Neutrophil (primary cell): ENCODE measurements around the gene ASIC1.

Experiments used
- H3K27ac ChIP-seq: fragments of 200-600 bp; sonication (generic); 2 replicates; pipeline ENCODE4 v1.5.1; 2016; ENCODE audit warnings: mild to moderate bottlenecking, moderate library complexity
- H3K27me3 ChIP-seq: fragments of 200-600 bp; sonication (generic); 2 replicates; pipeline ENCODE4 v1.6.0; 2016; ENCODE audit warnings: mild to moderate bottlenecking
- H3K36me3 ChIP-seq: fragments of 200-600 bp; sonication (generic); 2 replicates; pipeline ENCODE4 v1.5.1; 2017
- H3K4me1 ChIP-seq, 2 experiments: fragments of 200-600 bp in 1 of 2; sonication (generic) in 1 of 2; 1 replicate in 1 of 2; 2 replicates in 1 of 2; pipeline versions ENCODE4 v1.5.1 to v1.6.1; 2013 to 2016; ENCODE audit warnings: low read depth in 1 of 2, low read length in 1 of 2, mild to moderate bottlenecking in 1 of 2, moderate library complexity in 1 of 2; ENCODE audit not compliant: control insufficient read depth in 1 of 2, insufficient read depth in 1 of 2
- H3K4me3 ChIP-seq, 2 experiments: fragments of 200-600 bp in 1 of 2; sonication (generic) in 1 of 2; 1 replicate in 1 of 2; 2 replicates in 1 of 2; pipeline ENCODE4 v1.5.1; 2013 to 2016; ENCODE audit warnings: low read depth in 1 of 2, low read length in 1 of 2, mild to moderate bottlenecking in 1 of 2, moderate library complexity in 1 of 2
- H3K9me3 ChIP-seq: fragments of 200-600 bp; sonication (generic); 2 replicates; pipeline ENCODE4 v1.5.1; 2016
- CTCF ChIP-seq: fragments of 200-600 bp; sonication (generic); IDR thresholded peaks from 2 replicates; pipeline ENCODE4 v1.5.1; 2016; ENCODE audit warnings: antibody characterized with exemption

ASIC1 gene

GRCh38 chr12:50018154-50018553 lies 39.2 kb upstream of the ASIC1 start:
- H3K9me3 ChIP-seq: no peaks in the 10 kb centered on the region
- H3K27me3 ChIP-seq: no peaks in the 10 kb centered on the region
- TF ChIP-seq CTCF: no peak
- H3K4me1 ChIP-seq: peaks cover 3 to 8% of the 10 kb centered on the region in 2 experiments
- no peak overlapping the region for H3K27ac ChIP-seq
- peaks cover 7% of the 10 kb centered on the region for H3K36me3 ChIP-seq
- H3K4me3 ChIP-seq: no peak overlapping the region

GRCh38 chr12:50018968-50019367 lies 38.4 kb upstream of the ASIC1 start:
- no peak for TF ChIP-seq CTCF
- Histone ChIP-seq H3K4me3 (no peak overlapping the region), H3K9me3 (no peaks in the 10 kb centered on the region), H3K36me3 (peaks cover 7% of the 10 kb centered on the region), H3K4me1 (peaks cover 6 to 8% of the 10 kb centered on the region in 2 experiments), H3K27me3 (no peaks in the 10 kb centered on the region), H3K27ac (no peak overlapping the region)

- Histone ChIP-seq H3K27ac (no peak overlapping the region), H3K36me3 (peaks cover 1% of the 10 kb centered on the region)
Observed at GRCh38 chr12:50019524-50019923, 37.9 kb upstream of the ASIC1 start.

GRCh38 chr12:50021031-50021430 lies 36.4 kb upstream of the ASIC1 start:
- no peak overlapping the region for H3K4me3 ChIP-seq
- TF ChIP-seq CTCF: no peak
- no peak overlapping the region for H3K27ac ChIP-seq
- H3K4me1 ChIP-seq: peaks cover 23 to 24% of the 10 kb centered on the region in 2 experiments
- no peaks in the 10 kb centered on the region for H3K9me3 ChIP-seq
- no peaks in the 10 kb centered on the region for H3K36me3 ChIP-seq
- H3K27me3 ChIP-seq: no peaks in the 10 kb centered on the region

More at GRCh38 chr12:50019524-50019923, 37.9 kb upstream of the ASIC1 start:
- Histone ChIP-seq H3K4me1 (peaks cover 11 to 12% of the 10 kb centered on the region in 2 experiments), H3K4me3 (no peak overlapping the region), H3K9me3 (no peaks in the 10 kb centered on the region), H3K27me3 (no peaks in the 10 kb centered on the region)
- TF ChIP-seq CTCF: no peak

- Histone ChIP-seq H3K27ac (no peak overlapping the region), H3K4me1 (peaks cover 16 to 21% of the 10 kb centered on the region in 2 experiments)
- no peak for TF ChIP-seq CTCF
Observed at GRCh38 chr12:50022903-50023302, 34.5 kb upstream of the ASIC1 start.

GRCh38 chr12:50024227-50024626 lies 33.2 kb upstream of the ASIC1 start:
- Histone ChIP-seq H3K27ac (no peak overlapping the region), H3K4me1 (peaks cover 16 to 20% of the 10 kb centered on the region in 2 experiments), H3K36me3 (peaks cover 8% of the 10 kb centered on the region), H3K9me3 (no peaks in the 10 kb centered on the region), H3K4me3 (no peak overlapping the region), H3K27me3 (no peaks in the 10 kb centered on the region)
- no peak for TF ChIP-seq CTCF

More at GRCh38 chr12:50022903-50023302, 34.5 kb upstream of the ASIC1 start:
- no peak overlapping the region for H3K4me3 ChIP-seq
- peaks cover 3% of the 10 kb centered on the region for H3K36me3 ChIP-seq
- no peaks in the 10 kb centered on the region for H3K27me3 ChIP-seq
- H3K9me3 ChIP-seq: no peaks in the 10 kb centered on the region
